GM12892 (cell line): Measurements from ENCODE around the gene CDIPT.

ENCODE experiments used
- POLR2A ChIP-seq: IDR thresholded peaks from 2 replicates; pipeline ENCODE4 v1.6.1; 2011; ENCODE audit warnings: low read depth, low read length, control low read depth
- POLR2AphosphoS5 ChIP-seq: IDR thresholded peaks from 2 replicates; pipeline ENCODE4 v1.6.1; 2011; ENCODE audit warnings: low read depth, low read length, control low read depth
- TAF1 ChIP-seq: IDR thresholded peaks from 2 replicates; pipeline ENCODE4 v1.6.1; 2011; ENCODE audit warnings: low read depth, mild to moderate bottlenecking, control low read depth, low read length, borderline replicate concordance

GRCh38 chr16:29858974-29859373, 4.1 kb downstream of the CDIPT start:
- TF ChIP-seq POLR2A (no peak), POLR2AphosphoS5 (no peak), TAF1 (no peak)
